ENCODE measurements around the gene PRDM15. TPM values are rescaled to one million over a fixed set of nuclear protein-coding genes. Genes with fewer than 3 reads are reported as not detected.

The PRDM15 gene
- total RNA-seq, 2 experiments from 2014 or later: 10.4 to 12.0 TPM

DNA sequence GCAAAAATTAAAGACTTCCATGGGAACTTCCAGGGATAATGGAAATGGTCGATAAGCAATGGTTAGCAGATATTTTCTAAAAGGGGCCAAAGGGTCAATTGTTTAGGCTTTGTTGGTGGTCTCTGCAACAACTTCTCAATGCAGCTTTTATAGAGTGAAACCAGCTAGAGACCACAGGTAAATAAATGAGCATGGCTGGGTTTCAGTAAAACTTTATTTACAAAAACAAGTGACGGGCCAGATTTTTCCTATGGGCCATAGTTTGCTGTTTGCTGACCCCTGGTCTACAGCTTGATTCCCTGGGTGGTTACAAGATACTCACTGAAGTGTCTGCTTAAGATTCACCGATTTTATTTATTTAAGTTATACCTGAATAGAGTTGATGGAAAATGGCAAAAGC is 22.6 kb upstream of the PRDM15 start:
- Histone ChIP-seq H3K4me3 (ENCODE audit: low read length) (no peak overlapping the region), H3K9me3 (ENCODE audit: control insufficient read depth in 1 of 2, insufficient read depth in 1 of 2, low read length in 2 of 2) (no peaks in the 10 kb centered on the region), H3K27ac (ENCODE audit: low read depth in 1 of 2, low read length in 2 of 2) (no peak overlapping the region), H3K36me3 (ENCODE audit: insufficient read depth, low read length) (peaks cover 8% of the 10 kb centered on the region), H3K4me1 (ENCODE audit: insufficient read depth, low read length) (peaks cover 17% of the 10 kb centered on the region), H3K27me3 (ENCODE audit: control insufficient read depth in 1 of 2, insufficient read depth in 2 of 2, low read length in 2 of 2) (no peaks in the 10 kb centered on the region)
- TF ChIP-seq, protein P1, sequence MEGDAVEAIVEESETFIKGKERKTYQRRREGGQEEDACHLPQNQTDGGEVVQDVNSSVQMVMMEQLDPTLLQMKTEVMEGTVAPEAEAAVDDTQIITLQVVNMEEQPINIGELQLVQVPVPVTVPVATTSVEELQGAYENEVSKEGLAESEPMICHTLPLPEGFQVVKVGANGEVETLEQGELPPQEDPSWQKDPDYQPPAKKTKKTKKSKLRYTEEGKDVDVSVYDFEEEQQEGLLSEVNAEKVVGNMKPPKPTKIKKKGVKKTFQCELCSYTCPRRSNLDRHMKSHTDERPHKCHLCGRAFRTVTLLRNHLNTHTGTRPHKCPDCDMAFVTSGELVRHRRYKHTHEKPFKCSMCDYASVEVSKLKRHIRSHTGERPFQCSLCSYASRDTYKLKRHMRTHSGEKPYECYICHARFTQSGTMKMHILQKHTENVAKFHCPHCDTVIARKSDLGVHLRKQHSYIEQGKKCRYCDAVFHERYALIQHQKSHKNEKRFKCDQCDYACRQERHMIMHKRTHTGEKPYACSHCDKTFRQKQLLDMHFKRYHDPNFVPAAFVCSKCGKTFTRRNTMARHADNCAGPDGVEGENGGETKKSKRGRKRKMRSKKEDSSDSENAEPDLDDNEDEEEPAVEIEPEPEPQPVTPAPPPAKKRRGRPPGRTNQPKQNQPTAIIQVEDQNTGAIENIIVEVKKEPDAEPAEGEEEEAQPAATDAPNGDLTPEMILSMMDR (IDR thresholded peaks at IDR 0.05): no peak
- H3K4me3 Mint-ChIP-seq: no peak overlapping the region
- intact Hi-C loops (cut with DNase I, micrococcal nuclease): no loop called here
- no peaks in the 10 kb centered on the region for H3K27me3 Mint-ChIP-seq
- DNase-seq: no peak
- POLR2A ChIA-PET: interaction anchor here (3.4 kb wide), 1 partner anchor 23 kb away, joined by 17 read pairs; the partner anchor contains the start of gene PRDM15
- no peak overlapping the region for H3K27ac Mint-ChIP-seq
- CTCF ChIA-PET: no interaction called here
- H3K9me3 Mint-ChIP-seq: no peaks in the 10 kb centered on the region
- H3K36me3 Mint-ChIP-seq (ENCODE audit: low read depth): peaks cover 58% of the 10 kb centered on the region
- H3K4me1 Mint-ChIP-seq (ENCODE audit: low read depth): peaks cover 24% of the 10 kb centered on the region
- ATAC-seq (ENCODE audit: poor library complexity): no peak

DNA sequence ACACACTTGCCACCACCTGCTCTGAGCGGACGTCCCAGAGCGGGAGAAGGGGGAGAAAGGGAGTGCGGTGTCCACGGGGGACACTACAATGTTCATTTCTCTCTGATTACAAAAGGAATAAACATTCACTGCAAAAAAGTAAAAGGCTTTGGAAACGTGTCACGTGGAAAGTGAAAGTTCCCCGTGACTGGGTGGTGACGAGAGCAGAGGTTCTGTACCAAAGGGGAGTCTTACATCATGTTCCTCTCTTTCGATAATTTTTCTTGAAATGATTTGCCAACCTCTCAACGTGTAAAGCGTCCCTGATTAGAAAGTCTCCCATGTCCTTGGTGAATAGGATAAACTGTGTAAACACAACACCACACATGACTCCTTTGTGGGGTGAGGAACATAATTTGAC is 22.0 kb upstream of the PRDM15 start:
- H3K36me3 Mint-ChIP-seq (ENCODE audit: low read depth): peaks cover 51% of the 10 kb centered on the region
- ATAC-seq (ENCODE audit: poor library complexity) (peak; percentile 29), DNase-seq (peak in 3 of 14 experiments; percentile 28 to 39 (median 35))
- Histone ChIP-seq H3K36me3 (ENCODE audit: insufficient read depth, low read length) (peaks cover 8% of the 10 kb centered on the region), H3K9me3 (ENCODE audit: control insufficient read depth in 1 of 2, insufficient read depth in 1 of 2, low read length in 2 of 2) (no peaks in the 10 kb centered on the region), H3K4me3 (ENCODE audit: low read length) (no peak overlapping the region), H3K27me3 (ENCODE audit: control insufficient read depth in 1 of 2, insufficient read depth in 2 of 2, low read length in 2 of 2) (no peaks in the 10 kb centered on the region), H3K27ac (ENCODE audit: low read depth in 1 of 2, low read length in 2 of 2) (no peak overlapping the region), H3K4me1 (ENCODE audit: insufficient read depth, low read length) (peaks cover 20% of the 10 kb centered on the region)
- H3K9me3 Mint-ChIP-seq: no peaks in the 10 kb centered on the region
- intact Hi-C loops (cut with DNase I, micrococcal nuclease): no loop called here
- no peak overlapping the region for H3K4me3 Mint-ChIP-seq
- H3K4me1 Mint-ChIP-seq (ENCODE audit: low read depth): peaks cover 26% of the 10 kb centered on the region
- POLR2A ChIA-PET: interaction anchor here (3.4 kb wide), 1 partner anchor 22 kb away, joined by 17 read pairs; the partner anchor contains the start of gene PRDM15
- CTCF ChIA-PET: no interaction called here
- TF ChIP-seq, protein P1 (IDR thresholded peaks at IDR 0.05): no peak
- H3K27ac Mint-ChIP-seq: no peak overlapping the region
- H3K27me3 Mint-ChIP-seq: no peaks in the 10 kb centered on the region

DNA sequence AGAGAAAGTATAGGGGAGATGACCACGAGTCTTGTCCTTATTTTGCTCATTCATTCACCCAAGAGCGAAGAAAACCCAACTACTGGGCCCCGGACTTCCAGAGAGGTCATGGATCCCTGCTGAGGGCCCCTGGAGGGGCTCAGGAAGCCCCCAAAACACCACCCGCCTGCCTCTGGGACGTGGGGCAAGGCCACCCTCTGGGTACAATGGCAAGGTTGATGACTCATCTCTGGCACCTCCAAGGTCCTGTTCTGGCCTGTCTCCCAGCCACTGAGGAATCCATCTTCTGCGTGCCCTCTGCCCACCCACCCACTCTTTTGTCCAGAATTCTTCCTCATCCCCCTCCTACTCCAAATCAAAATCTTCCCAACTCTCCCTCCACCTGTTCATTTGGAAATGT is 21.3 kb upstream of the PRDM15 start:
- H3K36me3 ChIP-seq (ENCODE audit: insufficient read depth, low read length): peaks cover 5% of the 10 kb centered on the region
- CTCF ChIA-PET: no interaction called here
- H3K4me1 ChIP-seq (ENCODE audit: insufficient read depth, low read length): peaks cover 26% of the 10 kb centered on the region
- no peaks in the 10 kb centered on the region for H3K27me3 ChIP-seq (ENCODE audit: control insufficient read depth in 1 of 2, insufficient read depth in 2 of 2, low read length in 2 of 2)
- POLR2A ChIA-PET: interaction anchor here (3.4 kb wide), 1 partner anchor 22 kb away, joined by 17 read pairs; the partner anchor contains the start of gene PRDM15
- Mint-ChIP-seq H3K4me3 (no peak overlapping the region), H3K9me3 (no peaks in the 10 kb centered on the region), H3K36me3 (ENCODE audit: low read depth) (peaks cover 45% of the 10 kb centered on the region), H3K4me1 (ENCODE audit: low read depth) (peaks cover 32% of the 10 kb centered on the region), H3K27ac (no peak overlapping the region), H3K27me3 (no peaks in the 10 kb centered on the region)
- DNase-seq: no peak
- H3K27ac ChIP-seq (ENCODE audit: low read depth in 1 of 2, low read length in 2 of 2): no peak overlapping the region
- H3K4me3 ChIP-seq (ENCODE audit: low read length): no peak overlapping the region
- no peak for ATAC-seq (ENCODE audit: poor library complexity)
- no peaks in the 10 kb centered on the region for H3K9me3 ChIP-seq (ENCODE audit: control insufficient read depth in 1 of 2, insufficient read depth in 1 of 2, low read length in 2 of 2)
- TF ChIP-seq, protein P1 (IDR thresholded peaks at IDR 0.05): no peak
- intact Hi-C loops (cut with DNase I, micrococcal nuclease): no loop called here
